K562 (cell line): ENCODE measurements around the gene EFEMP2. TPM values are rescaled to one million over a fixed set of nuclear protein-coding genes. Genes with fewer than 3 reads are reported as not detected.

ENCODE experiments used
- GABPA ChIP-seq: fragments of 200-800 bp; sonication (Bioruptor generic); conservative IDR thresholded peaks from 2 replicates; pipeline ENCODE4 v1.6.1; 2016; ENCODE audit warnings: low read depth, missing genetic modification characterization, missing compliant biosample characterization
- JUN ChIP-seq, 2 experiments: sonication (generic) in 1 of 2; formaldehyde crosslinking in 1 of 2; IDR thresholded peaks; 2 replicates each; pipeline versions ENCODE4 v1.6.1 to v1.8.0; 2012 to 2022; ENCODE audit warnings: borderline replicate concordance in 2 of 2, mild to moderate bottlenecking in 2 of 2, improper control_type of control experiment in 1 of 2, low read depth in 1 of 2, low read length in 1 of 2, missing genetic modification reagents in 1 of 2
- MTA1 ChIP-seq: fragments of 450-650 bp; IDR thresholded peaks from 2 replicates; pipeline ENCODE4 v1.6.1; 2017; ENCODE audit warnings: borderline replicate concordance
- TFE3 ChIP-seq: fragments of 450-650 bp; formaldehyde crosslinking; IDR thresholded peaks from 2 replicates; pipeline ENCODE4 v1.4.0; 2020; ENCODE audit warnings: mild to moderate bottlenecking, mixed read lengths
- ZBTB43 ChIP-seq: sonication (generic); formaldehyde crosslinking; IDR thresholded peaks from 2 replicates; pipeline ENCODE4 v1.8.0; 2023; ENCODE audit warnings: mild to moderate bottlenecking, missing genetic modification reagents
- ZNF197 ChIP-seq: fragments of 200-800 bp; sonication (Bioruptor generic); IDR thresholded peaks from 2 replicates; pipeline ENCODE4 v1.6.1; 2016; ENCODE audit warnings: low read depth, missing genetic modification characterization, missing compliant biosample characterization
- ZNF23 ChIP-seq: fragments of 250-450 bp; sonication (Bioruptor Pico); IDR thresholded peaks from 2 replicates; pipeline ENCODE4 v1.4.0; 2020; ENCODE audit warnings: mild to moderate bottlenecking
- ZNF407 ChIP-seq: fragments of 450-650 bp; IDR thresholded peaks from 2 replicates; pipeline ENCODE4 v1.6.1; 2016; ENCODE audit warnings: low read depth
- ZNF518B ChIP-seq: fragments of 250-450 bp; sonication (Bioruptor Pico); IDR thresholded peaks from 2 replicates; pipeline ENCODE4 v1.5.0; 2021; ENCODE audit warnings: mild to moderate bottlenecking, moderate library complexity
- ZNF766 ChIP-seq: fragments of 200-800 bp; sonication (Bioruptor generic); conservative IDR thresholded peaks from 2 replicates; pipeline ENCODE4 v1.6.1; 2016; ENCODE audit warnings: missing genetic modification characterization, missing compliant biosample characterization
- polyA plus RNA-seq, 8 experiments: library from polyadenylated mRNA; depleted of rRNA in 4 of 8; stranded (reverse) in 5 of 8; unstranded in 3 of 8; fragments of >200 nt; fragmentation: Nextera tagmentation in 2 of 8; fragmentation: Illumina TruSeq in 1 of 8; extraction: Ambion mirVana in 2 of 8; extraction: Trizol in 1 of 8; gene quantifications; 2 replicates each; pipeline versions ENCODE4 v1.2.1 to v1.2.3, GENCODE V29; 2011 to 2014; ENCODE audit warnings: inconsistent platforms in 1 of 8, missing spikeins in 1 of 8
- total RNA-seq, 7 experiments: library from RNA; depleted of rRNA in 6 of 7; stranded (reverse); fragments of >200 nt in 6 of 7; fragmentation: Illumina TruSeq in 2 of 7; extraction: Trizol in 2 of 7; gene quantifications; 2 replicates each; pipeline versions ENCODE4 v1.2.1 to v1.2.3, GENCODE V29; 2011 to 2021; ENCODE audit warnings: low replicate concordance in 1 of 7

EFEMP2 gene
- total and polyA plus RNA-seq, 9 of the 15 experiments (the other 6 are each of a cell fraction or from before 2014, with no cell fraction given): 0.07 to 2.9 (median 0.69) TPM; not detected in 1

- TF ChIP-seq ZNF407 (no peak), MTA1 (no peak; the same call in 1 of the 2 replicates), ZNF23 (no peak), ZNF518B (CRISPR knock-in tag) (no peak), TFE3 (no peak), ZBTB43 (CRISPR knock-in tag) (no peak), ZNF197 (no peak), JUN (IDR thresholded peaks at IDR 0.05; ENCODE audit: borderline replicate concordance, low read depth, low read length) (no peak; the same call in 1 of the 2 replicates), JUN (CRISPR knock-in tag; IDR thresholded peaks at IDR 0.05; ENCODE audit: borderline replicate concordance) (no peak), ZNF766 (CRISPR knock-in tag) (no peak), GABPA (tag) (no peak)
Observed at GRCh38 chr11:65860278-65861164, 12.1 kb downstream of the EFEMP2 start, which contains the start of gene MUS81 (continued).
